ENCODE results near the gene TMC1. TPM values are rescaled to one million over a fixed set of nuclear protein-coding genes. Genes with fewer than 3 reads are reported as not detected.

The TMC1 gene
- total RNA-seq, 2 donors from 2014 or later = 0.09 TPM; not detected in 1

- H3K4me1 Mint-ChIP-seq = no peaks in the 10 kb centered on the region
- Histone ChIP-seq H3K36me3 (ENCODE audit: control insufficient read depth, insufficient read depth, low read length) (no peaks in the 10 kb centered on the region), H3K9ac (ENCODE audit: extremely low read depth, low read length, poor library complexity, severe bottlenecking) (no peak overlapping the region), H3K9me3 (ENCODE audit: control insufficient read depth, low read length) (no peaks in the 10 kb centered on the region), H3K27me3 (ENCODE audit: control insufficient read depth, insufficient read depth, low read length, poor library complexity, severe bottlenecking) (no peaks in the 10 kb centered on the region), H3K4me1 (ENCODE audit: control insufficient read depth, insufficient read depth, low read length) (no peaks in the 10 kb centered on the region), H3K4me3 (ENCODE audit: low read length) (no peak overlapping the region), H3K27ac (ENCODE audit: low read depth, low read length) (no peak overlapping the region)
- H3K4me3 Mint-ChIP-seq = no peak overlapping the region
- TF ChIP-seq CTCF (conservative IDR thresholded peaks at IDR 0.05) = no peak
- no peak overlapping the region for H3K27ac Mint-ChIP-seq
- no peaks in the 10 kb centered on the region for H3K27me3 Mint-ChIP-seq (ENCODE audit: insufficient read depth)
- no peaks in the 10 kb centered on the region for H3K9me3 Mint-ChIP-seq
- DNase-seq = no peak
- 100% methylated on average over 2 to 3 of the region's 3 CpGs for WGBS, 2 experiments (ENCODE audit: insufficient coverage in 1 of 2, insufficient read length in 1 of 2)
- no peaks in the 10 kb centered on the region for H3K36me3 Mint-ChIP-seq (ENCODE audit: low read depth)
These were observed 180.1 kb downstream of the TMC1 start for GRCh38 chr9:72701510-72701909.

GRCh38 chr9:72703574-72703973 is 182.2 kb downstream of the TMC1 start:
- Histone ChIP-seq H3K27me3 (ENCODE audit: control insufficient read depth, insufficient read depth, low read length, poor library complexity, severe bottlenecking) (no peaks in the 10 kb centered on the region), H3K27ac (ENCODE audit: low read depth, low read length) (no peak overlapping the region), H3K4me1 (ENCODE audit: control insufficient read depth, insufficient read depth, low read length) (no peaks in the 10 kb centered on the region), H3K9me3 (ENCODE audit: control insufficient read depth, low read length) (no peaks in the 10 kb centered on the region), H3K36me3 (ENCODE audit: control insufficient read depth, insufficient read depth, low read length) (no peaks in the 10 kb centered on the region), H3K4me3 (ENCODE audit: low read length) (no peak overlapping the region), H3K9ac (ENCODE audit: extremely low read depth, low read length, poor library complexity, severe bottlenecking) (no peak overlapping the region)
- no peaks in the 10 kb centered on the region for H3K36me3 Mint-ChIP-seq (ENCODE audit: low read depth)
- no peak for TF ChIP-seq CTCF (conservative IDR thresholded peaks at IDR 0.05)
- no peaks in the 10 kb centered on the region for H3K9me3 Mint-ChIP-seq
- no peak overlapping the region for H3K4me3 Mint-ChIP-seq
- H3K27me3 Mint-ChIP-seq (ENCODE audit: insufficient read depth) = no peaks in the 10 kb centered on the region
- H3K27ac Mint-ChIP-seq = no peak overlapping the region
- WGBS, 2 experiments (ENCODE audit: insufficient coverage in 1 of 2, insufficient read length in 1 of 2) = 90 to 100% methylated on average over 1 to 4 of the region's 4 CpGs
- no peak for DNase-seq
- H3K4me1 Mint-ChIP-seq = peaks cover 4% of the 10 kb centered on the region

- Histone ChIP-seq H3K27ac (ENCODE audit: low read depth, low read length) (no peak overlapping the region), H3K4me1 (ENCODE audit: control insufficient read depth, insufficient read depth, low read length) (no peaks in the 10 kb centered on the region), H3K9me3 (ENCODE audit: control insufficient read depth, low read length) (no peaks in the 10 kb centered on the region), H3K9ac (ENCODE audit: extremely low read depth, low read length, poor library complexity, severe bottlenecking) (no peak overlapping the region), H3K4me3 (ENCODE audit: low read length) (no peak overlapping the region), H3K27me3 (ENCODE audit: control insufficient read depth, insufficient read depth, low read length, poor library complexity, severe bottlenecking) (no peaks in the 10 kb centered on the region), H3K36me3 (ENCODE audit: control insufficient read depth, insufficient read depth, low read length) (no peaks in the 10 kb centered on the region)
- Mint-ChIP-seq H3K36me3 (ENCODE audit: low read depth) (no peaks in the 10 kb centered on the region), H3K27ac (no peak overlapping the region), H3K9me3 (no peaks in the 10 kb centered on the region), H3K4me1 (peaks cover 4% of the 10 kb centered on the region), H3K27me3 (ENCODE audit: insufficient read depth) (no peaks in the 10 kb centered on the region), H3K4me3 (no peak overlapping the region)
- TF ChIP-seq CTCF (conservative IDR thresholded peaks at IDR 0.05) = no peak
- 100% methylated on average over 1 of the region's 1 CpG; no CpG with 5 or more reads in 1 of the 2 experiments for WGBS, 2 experiments (ENCODE audit: insufficient coverage in 1 of 2, insufficient read length in 1 of 2)
- DNase-seq = no peak
These were observed 183.4 kb downstream of the TMC1 start for GRCh38 chr9:72704688-72705375.
